ENCODE results near the gene EXOC6B.

DNA sequence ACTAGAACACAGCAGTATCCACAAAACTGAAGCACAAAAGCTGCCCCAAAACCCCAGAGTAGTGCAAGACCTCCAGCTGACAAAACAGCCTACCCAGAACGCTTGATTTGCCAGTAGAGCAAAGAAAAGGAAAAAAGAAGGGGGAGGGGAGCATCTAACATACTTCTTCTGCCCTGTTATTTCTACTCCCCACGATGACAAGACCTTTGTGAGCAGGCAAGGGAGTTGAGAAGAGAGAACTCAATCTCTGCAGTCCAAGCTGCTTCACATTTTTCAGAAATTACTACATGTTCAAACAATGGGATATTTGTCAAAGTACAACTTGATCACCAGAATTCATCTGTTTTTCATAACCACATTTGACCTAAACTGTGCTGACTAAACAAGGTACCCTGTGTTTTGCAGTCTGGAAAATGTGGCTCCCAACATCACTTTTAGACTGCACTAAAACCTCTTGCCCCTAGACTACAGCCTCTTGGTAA, 286.7 kb downstream of the EXOC6B start:
- TF ChIP-seq NFIC (IDR thresholded peaks at IDR 0.05) (no peak), EP300 (IDR thresholded peaks at IDR 0.05; ENCODE audit: borderline replicate concordance) (no peak), EGR1 (IDR thresholded peaks at IDR 0.05) (no peak), CEBPB (IDR thresholded peaks at IDR 0.05) (no peak), YY1 (IDR thresholded peaks at IDR 0.05; ENCODE audit: low read depth) (no peak), ZBTB7A (IDR thresholded peaks at IDR 0.05; ENCODE audit: low read depth) (no peak), TAF1 (IDR thresholded peaks at IDR 0.05; ENCODE audit: low read depth) (no peak), RAD21 (IDR thresholded peaks at IDR 0.05; ENCODE audit: low read depth) (no peak), FOXM1 (IDR thresholded peaks at IDR 0.05; ENCODE audit: borderline replicate concordance, low read depth) (no peak), TCF12 (IDR thresholded peaks at IDR 0.05; ENCODE audit: low read depth) (no peak)
- TF ChIP-seq, protein P1, sequence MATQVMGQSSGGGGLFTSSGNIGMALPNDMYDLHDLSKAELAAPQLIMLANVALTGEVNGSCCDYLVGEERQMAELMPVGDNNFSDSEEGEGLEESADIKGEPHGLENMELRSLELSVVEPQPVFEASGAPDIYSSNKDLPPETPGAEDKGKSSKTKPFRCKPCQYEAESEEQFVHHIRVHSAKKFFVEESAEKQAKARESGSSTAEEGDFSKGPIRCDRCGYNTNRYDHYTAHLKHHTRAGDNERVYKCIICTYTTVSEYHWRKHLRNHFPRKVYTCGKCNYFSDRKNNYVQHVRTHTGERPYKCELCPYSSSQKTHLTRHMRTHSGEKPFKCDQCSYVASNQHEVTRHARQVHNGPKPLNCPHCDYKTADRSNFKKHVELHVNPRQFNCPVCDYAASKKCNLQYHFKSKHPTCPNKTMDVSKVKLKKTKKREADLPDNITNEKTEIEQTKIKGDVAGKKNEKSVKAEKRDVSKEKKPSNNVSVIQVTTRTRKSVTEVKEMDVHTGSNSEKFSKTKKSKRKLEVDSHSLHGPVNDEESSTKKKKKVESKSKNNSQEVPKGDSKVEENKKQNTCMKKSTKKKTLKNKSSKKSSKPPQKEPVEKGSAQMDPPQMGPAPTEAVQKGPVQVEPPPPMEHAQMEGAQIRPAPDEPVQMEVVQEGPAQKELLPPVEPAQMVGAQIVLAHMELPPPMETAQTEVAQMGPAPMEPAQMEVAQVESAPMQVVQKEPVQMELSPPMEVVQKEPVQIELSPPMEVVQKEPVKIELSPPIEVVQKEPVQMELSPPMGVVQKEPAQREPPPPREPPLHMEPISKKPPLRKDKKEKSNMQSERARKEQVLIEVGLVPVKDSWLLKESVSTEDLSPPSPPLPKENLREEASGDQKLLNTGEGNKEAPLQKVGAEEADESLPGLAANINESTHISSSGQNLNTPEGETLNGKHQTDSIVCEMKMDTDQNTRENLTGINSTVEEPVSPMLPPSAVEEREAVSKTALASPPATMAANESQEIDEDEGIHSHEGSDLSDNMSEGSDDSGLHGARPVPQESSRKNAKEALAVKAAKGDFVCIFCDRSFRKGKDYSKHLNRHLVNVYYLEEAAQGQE (IDR thresholded peaks at IDR 0.05; ENCODE audit: low read depth) = no peak
- TF ChIP-seq, protein P2, sequence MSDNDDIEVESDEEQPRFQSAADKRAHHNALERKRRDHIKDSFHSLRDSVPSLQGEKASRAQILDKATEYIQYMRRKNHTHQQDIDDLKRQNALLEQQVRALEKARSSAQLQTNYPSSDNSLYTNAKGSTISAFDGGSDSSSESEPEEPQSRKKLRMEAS (IDR thresholded peaks at IDR 0.05) = no peak
